Left lung (tissue), 10 donors: ENCODE measurements around the gene ZNF746. TPM values are rescaled to one million over a fixed set of nuclear protein-coding genes. Genes with fewer than 3 reads are reported as not detected.

Source experiments
- ATAC-seq: fragments of 200-7000 bp; cut with Tn5 transposase; one replicate; pipeline ENCODE4 v1.9.1; 2020; ENCODE audit warnings: moderate library complexity
- DNase-seq, 4 donors: peaks; one replicate each; pipeline ENCODE4 v3.0.0-alpha.2; 2013 to 2020
- H3K27ac ChIP-seq, 2 donors: fragments of 200-600 bp; sonication (generic) in 1 of 2; one replicate each; pipeline versions ENCODE4 v1.5.0 to v1.8.0; 2020 to 2021
- H3K27me3 ChIP-seq, 2 donors: fragments of 200-600 bp; sonication (generic) in 1 of 2; one replicate each; pipeline versions ENCODE4 v1.5.0 to v1.8.0; 2020 to 2021
- H3K36me3 ChIP-seq, 2 donors: fragments of 200-600 bp; sonication (generic) in 1 of 2; one replicate each; pipeline versions ENCODE4 v1.5.0 to v1.8.0; 2020 to 2021
- H3K4me1 ChIP-seq, 2 donors: fragments of 200-600 bp; one replicate each; pipeline ENCODE4 v1.8.0; 2021
- H3K4me3 ChIP-seq, 2 donors: fragments of 200-600 bp; sonication (generic) in 1 of 2; one replicate each; pipeline versions ENCODE4 v1.5.0 to v1.8.0; 2020 to 2021; ENCODE audit warnings: mild to moderate bottlenecking in 1 of 2
- H3K9me3 ChIP-seq, 2 donors: fragments of 200-600 bp; sonication (generic) in 1 of 2; one replicate each; pipeline versions ENCODE4 v1.5.0 to v1.8.0; 2020 to 2021
- CTCF ChIP-seq, 2 donors: fragments of 200-600 bp; sonication (generic) in 1 of 2; IDR thresholded peaks; one replicate each; pipeline versions ENCODE4 v1.5.0 to v1.8.0; 2021; ENCODE audit warnings: antibody characterized with exemption in 2 of 2
- intact Hi-C, 2 donors: fragments of 100-400 bp; cut with DNase I; formaldehyde crosslinking; loops; one replicate each; pipeline versions ENCODE4 v1.11.2 to v1.14.2; 2022
- polyA plus RNA-seq, 6 donors: library from polyadenylated mRNA; unstranded; fragments of 120-200 nt; gene quantifications; one replicate each; pipeline ENCODE4 v1.2.1, GENCODE V29; 2013; ENCODE audit not compliant: insufficient read length in 6 of 6
- total RNA-seq, 2 donors: library from RNA; stranded (reverse); fragmentation: NEBNext Ultra II Directional; extraction: Animal tissue kit (Norgen Biotek cat#: 25700); gene quantifications; one replicate each; pipeline ENCODE4 v1.2.1, GENCODE V29; 2021
- donor health status: DM: no; HTN: yes; CAD: no.
- donor health status: DM: no; HTN: no; CAD: no.

The ZNF746 gene
- total and polyA plus RNA-seq, 8 donors = 13.4 to 22.9 (median 15.8) TPM

GRCh38 chr7:149479568-149479967, 18.0 kb downstream of the ZNF746 start:
- Histone ChIP-seq H3K9me3 (no peaks in the 10 kb centered on the region), H3K4me3 (no peak overlapping the region), H3K4me1 (no peaks in the 10 kb centered on the region), H3K36me3 (peaks cover 0 to 73% of the 10 kb centered on the region in 2 donors), H3K27me3 (no peaks in the 10 kb centered on the region), H3K27ac (no peak overlapping the region)
- ATAC-seq (no peak), DNase-seq (no peak)
- intact Hi-C loops = no loop called here
- no peak for TF ChIP-seq CTCF (IDR thresholded peaks at IDR 0.05)

- Histone ChIP-seq H3K27ac (no peak overlapping the region), H3K9me3 (no peaks in the 10 kb centered on the region), H3K36me3 (peaks cover 0 to 79% of the 10 kb centered on the region in 2 donors), H3K4me1 (no peaks in the 10 kb centered on the region), H3K4me3 (no peak overlapping the region), H3K27me3 (no peaks in the 10 kb centered on the region)
- no peak for TF ChIP-seq CTCF (IDR thresholded peaks at IDR 0.05)
- intact Hi-C loops = no loop called here
- DNase-seq (no peak), ATAC-seq (no peak)
Measured at GRCh38 chr7:149478754-149479153, 18.9 kb downstream of the ZNF746 start.

GRCh38 chr7:149477494-149478443, 19.8 kb downstream of the ZNF746 start:
- intact Hi-C loops = no loop called here
- no peak for ATAC-seq
- no peak overlapping the region for H3K4me3 ChIP-seq
- no peak overlapping the region for H3K27ac ChIP-seq
- H3K4me1 ChIP-seq = no peaks in the 10 kb centered on the region
- no peaks in the 10 kb centered on the region for H3K9me3 ChIP-seq
- no peak for TF ChIP-seq CTCF (IDR thresholded peaks at IDR 0.05)
- H3K27me3 ChIP-seq = no peaks in the 10 kb centered on the region
- peaks cover 0 to 81% of the 10 kb centered on the region in 2 donors for H3K36me3 ChIP-seq
- DNase-seq = no peak

- Histone ChIP-seq H3K27ac (no peak overlapping the region), H3K27me3 (no peaks in the 10 kb centered on the region), H3K4me1 (no peaks in the 10 kb centered on the region), H3K9me3 (no peaks in the 10 kb centered on the region), H3K36me3 (peaks cover 0 to 86% of the 10 kb centered on the region in 2 donors), H3K4me3 (no peak overlapping the region)
- no peak for TF ChIP-seq CTCF (IDR thresholded peaks at IDR 0.05)
- DNase-seq = no peak
- intact Hi-C loops = no loop called here
- ATAC-seq = no peak
Measured at GRCh38 chr7:149476791-149477190, 20.8 kb downstream of the ZNF746 start.

- intact Hi-C loops = no loop called here
- no peaks in the 10 kb centered on the region for H3K4me1 ChIP-seq
- no peaks in the 10 kb centered on the region for H3K9me3 ChIP-seq
- no peak overlapping the region for H3K27ac ChIP-seq
- DNase-seq = no peak
- H3K4me3 ChIP-seq = no peak overlapping the region
- H3K27me3 ChIP-seq = no peaks in the 10 kb centered on the region
- no peak for ATAC-seq
- peaks cover 0 to 86% of the 10 kb centered on the region in 2 donors for H3K36me3 ChIP-seq
- TF ChIP-seq CTCF (IDR thresholded peaks at IDR 0.05) = no peak
Measured at GRCh38 chr7:149475121-149476045, 22.2 kb downstream of the ZNF746 start.
